ENCODE results near the gene MYEOV.

The MYEOV gene

DNA sequence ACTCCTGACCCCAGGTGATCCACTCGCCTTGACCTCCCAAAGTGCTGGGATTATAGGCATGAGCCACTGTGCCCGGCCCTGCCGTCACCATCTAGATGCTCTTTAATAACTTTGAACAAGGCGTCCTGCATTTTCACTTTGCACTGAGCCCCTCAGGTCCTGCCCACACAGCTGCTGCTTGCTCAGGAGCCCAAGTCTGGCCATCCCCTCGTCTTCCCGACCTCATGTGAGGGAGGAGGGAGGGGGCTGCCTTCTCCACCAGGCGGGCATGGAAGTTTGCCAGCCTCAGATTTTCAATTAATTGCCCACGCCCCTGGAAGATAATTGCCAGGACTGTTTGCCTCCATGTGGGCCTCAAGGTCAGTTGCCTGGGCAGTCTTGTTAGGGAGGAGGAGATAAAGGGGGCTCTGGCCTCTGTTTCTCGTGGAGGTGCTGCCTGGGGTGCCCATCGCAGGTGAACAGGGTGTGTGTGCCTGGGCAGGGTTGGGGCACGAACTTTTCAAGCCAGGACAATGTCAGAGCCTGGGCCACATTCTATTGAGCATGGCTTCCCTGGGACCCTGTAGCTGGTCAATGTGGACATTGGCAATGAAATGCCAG lies 27.9 kb upstream of the MYEOV start:
- DNase-seq (ENCODE audit: low read depth) = no peak

DNA sequence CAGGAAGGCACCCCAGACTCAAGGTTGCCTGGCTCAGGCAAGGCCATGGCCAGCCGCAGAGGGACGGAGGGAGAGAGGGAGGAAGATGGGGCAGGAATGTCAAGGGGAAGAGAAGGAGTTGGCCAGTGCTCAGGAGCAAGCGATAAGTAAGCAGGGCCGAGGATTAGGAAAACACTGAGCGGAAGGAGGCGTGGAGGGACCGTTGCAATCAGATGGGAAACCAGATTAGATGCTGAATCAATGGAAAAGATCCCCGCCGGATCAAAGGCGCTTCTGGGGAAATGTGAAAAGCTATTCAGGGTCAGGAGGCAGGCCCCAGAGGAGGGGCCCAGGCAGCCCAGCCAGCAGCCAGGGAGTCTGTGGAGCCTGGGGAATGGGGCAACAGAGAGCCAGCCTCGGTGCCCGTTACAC lies 26.6 kb upstream of the MYEOV start:
- DNase-seq (ENCODE audit: low read depth) = no peak

DNA sequence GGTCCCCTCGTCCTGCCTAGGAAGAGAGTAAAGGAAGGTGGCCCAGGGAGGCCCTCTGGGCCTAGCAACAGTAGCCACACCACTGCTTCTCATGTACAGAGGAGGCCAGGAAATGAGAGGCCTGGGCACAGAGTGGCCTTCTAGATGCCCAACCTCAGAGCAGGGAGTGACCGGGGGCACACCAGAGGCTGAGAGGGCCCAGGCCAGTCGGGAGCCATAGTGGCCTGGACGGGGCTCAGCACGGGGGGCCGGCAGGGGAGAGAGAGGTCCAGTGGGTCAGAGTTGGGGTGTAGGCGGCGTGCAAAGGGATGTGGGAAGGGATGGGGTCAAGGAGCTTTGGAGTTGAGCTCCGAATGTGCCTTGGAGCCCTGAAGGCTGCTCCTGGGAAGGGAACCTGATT lies 25.0 kb upstream of the MYEOV start:
- no peak for DNase-seq (ENCODE audit: low read depth)

DNA sequence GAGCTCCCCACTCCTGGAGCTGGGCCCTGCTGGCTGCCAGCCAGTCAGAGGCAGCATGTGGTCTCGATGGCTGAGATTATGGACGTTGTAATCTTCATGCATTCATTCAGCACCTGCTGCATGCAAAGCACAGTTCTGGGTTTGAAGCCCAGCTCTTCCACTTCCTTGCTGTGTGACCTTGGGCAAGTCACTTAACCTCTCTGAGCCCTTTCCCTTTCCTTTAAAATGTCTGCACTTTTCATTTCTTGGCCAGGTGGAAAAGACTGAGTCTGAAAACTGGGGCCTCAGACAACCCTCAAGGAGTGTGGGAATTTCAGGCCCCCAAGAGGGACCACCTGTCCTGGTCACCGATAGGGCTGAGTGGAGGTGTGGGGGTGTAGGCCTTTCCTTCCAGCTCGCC lies 24.6 kb upstream of the MYEOV start:
- no peak for DNase-seq (ENCODE audit: low read depth)

DNA sequence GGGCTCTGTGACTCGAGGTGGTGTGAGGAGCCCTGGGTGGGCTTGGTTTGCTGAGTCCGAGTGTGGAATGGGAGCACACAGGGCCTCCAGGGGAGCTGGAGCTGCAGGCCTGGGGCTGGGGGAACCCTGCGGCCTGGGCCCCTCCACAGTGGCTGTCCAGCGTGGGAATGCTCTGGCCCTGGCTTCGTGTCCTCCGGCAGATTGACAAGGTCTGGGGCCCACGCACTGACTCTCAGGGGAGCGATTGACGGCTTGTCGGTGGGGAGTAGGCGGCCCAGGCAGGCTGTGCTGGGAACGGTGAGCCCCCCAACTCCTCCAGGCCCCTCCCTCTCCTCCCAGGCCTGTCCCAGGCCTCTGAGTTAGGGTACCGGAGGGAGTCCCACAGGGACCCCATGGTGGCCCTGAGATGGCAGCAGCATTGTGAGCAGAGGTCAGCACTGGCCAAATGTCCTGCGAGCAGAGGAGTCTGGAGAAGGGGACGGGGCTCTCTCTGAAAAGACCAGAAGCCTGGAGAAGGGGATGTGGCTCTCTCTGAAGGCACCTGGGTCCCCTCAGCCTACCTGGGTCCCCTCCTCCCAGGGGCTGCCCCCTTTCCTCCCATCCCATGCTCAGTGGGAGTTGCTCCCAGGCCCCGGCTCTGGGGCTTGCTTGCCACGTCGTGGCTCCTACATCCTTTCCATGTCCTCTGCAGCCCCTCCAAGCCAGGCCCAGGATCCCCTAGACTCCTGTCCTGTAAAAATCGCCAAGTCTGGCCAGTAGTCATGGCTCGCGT lies 23.8 kb upstream of the MYEOV start:
- no peak for DNase-seq (ENCODE audit: low read depth)

DNA sequence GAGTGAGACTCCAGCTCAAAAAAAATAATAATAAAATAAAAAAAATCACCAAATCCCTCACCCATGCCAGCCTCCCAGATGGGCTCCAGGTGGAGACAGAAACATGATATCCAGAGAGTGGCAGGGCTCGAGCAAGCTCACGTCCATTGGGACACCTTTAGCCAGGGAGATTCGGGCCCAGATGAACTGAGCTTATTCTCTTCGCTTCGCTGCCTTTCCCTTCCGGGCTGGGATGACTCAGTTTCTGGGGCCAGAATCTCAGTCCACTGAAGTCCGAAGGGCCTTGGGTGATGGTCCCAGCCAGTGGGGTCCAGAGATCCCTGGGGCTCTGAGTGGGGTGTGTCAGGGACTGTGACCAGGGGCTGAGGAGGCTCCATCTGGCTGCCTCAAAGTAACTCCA lies 23.0 kb upstream of the MYEOV start:
- DNase-seq (ENCODE audit: low read depth) = no peak

DNA sequence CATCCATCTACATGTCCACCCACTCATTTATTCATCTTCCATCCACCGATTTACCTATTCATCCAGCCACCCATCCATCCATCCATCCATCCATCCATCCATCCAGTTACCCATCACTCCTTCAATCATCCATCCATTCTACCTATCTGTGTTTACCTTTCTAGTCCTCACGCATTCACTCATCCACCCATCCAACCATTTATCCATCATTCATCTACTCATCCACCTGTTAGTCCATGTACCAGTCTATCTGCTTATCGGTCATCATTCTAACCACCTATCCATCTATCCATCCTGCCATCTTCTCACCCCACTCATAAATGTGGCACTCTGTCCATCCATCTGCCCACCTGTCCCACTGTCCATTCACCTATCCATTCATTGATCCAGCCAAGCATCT lies 21.9 kb upstream of the MYEOV start:
- no peak for DNase-seq (ENCODE audit: low read depth)

DNA sequence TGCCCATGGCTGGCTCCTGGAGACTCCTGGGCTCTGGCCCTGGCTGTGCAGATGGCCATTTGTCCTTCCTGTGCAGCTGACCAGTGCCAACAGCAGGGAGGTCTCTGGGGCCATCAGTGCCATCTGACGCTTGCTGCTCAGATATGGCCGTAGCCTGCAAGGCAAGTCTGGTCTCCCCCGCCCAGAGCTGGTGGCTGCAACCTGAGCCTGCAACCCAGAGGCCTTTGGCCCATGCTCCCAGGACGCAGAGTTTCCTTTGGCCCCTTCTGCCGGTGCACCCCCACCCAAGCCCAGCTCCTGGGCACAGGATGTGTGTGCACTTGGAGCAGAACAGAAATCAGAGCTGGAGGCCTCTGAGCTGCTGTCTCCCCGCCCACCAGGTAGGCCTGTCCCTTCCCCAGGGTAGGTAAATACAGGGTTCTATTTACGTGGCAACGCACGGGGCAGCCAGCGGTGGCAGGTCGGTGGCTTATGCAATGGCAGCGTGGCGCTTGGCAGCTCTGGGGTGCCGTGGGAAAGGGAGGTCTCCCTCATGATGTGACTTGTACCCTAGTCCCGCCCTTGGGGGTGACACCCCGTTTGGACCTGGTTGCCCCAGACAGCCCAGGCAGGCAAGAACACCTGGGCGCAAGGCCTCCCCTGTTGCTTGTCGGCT lies 21.0 kb upstream of the MYEOV start:
- DNase-seq (ENCODE audit: low read depth) = no peak

DNA sequence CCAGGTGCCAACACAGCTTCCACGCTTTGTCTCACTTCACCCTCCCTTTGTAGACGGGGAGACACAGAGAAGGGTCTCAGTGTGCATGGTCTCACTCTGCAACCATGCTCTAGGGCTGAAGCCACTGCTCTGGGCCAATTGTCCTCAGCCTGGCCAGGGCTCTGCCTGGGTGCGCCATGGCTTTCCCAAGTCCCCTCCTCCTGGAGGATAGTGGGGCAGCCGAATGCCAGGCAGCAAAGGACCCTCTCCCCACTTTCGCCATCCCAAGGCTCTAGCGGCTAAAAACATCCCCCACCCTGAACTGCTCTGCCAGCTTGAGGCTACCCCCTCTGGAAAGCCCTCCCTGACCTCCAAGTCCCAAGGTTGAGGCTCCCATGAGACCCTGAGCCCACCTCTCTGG lies 20.4 kb upstream of the MYEOV start:
- DNase-seq (ENCODE audit: low read depth) = no peak

DNA sequence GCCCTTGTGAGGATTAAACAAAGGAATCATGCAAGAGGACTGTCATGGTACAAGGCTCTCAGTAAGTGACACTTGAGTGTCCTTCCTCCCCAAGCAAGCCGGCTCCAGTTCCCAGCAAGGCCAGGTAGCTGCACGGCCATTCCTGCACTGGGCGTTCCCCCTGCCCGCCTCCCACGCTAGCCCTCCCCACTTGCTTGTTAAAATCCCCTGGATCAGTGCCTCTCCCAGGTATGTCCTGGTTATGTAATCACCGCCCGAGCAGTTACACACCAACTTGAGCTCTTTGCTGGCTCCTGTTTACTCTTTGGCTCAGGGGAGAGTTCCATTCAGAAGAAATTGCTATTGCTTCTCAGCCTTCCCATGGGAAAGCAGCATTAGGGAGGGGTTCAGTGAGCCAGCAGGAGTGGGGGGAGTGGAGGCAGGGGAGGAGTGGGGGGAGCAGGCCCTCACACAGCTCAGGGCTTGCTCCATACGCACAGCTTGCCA lies 19.4 kb upstream of the MYEOV start:
- DNase-seq (ENCODE audit: low read depth) = no peak

DNA sequence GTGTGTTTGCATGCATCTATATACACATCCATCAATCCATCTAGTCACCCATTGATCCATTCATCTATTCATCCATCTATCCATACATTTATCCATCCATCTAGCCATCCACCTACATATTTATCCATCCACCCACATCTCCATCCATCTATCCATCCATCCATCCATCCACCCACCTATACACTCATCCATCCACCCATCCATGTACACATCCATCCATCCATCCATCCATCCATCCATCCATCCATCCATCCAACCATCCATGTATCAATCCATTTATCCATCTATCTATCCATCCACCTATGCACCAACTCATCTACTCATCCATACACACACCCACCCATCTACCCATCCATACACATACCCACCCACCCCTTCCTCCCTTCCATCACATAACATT lies 18.8 kb upstream of the MYEOV start:
- no peak for DNase-seq (ENCODE audit: low read depth)

DNA sequence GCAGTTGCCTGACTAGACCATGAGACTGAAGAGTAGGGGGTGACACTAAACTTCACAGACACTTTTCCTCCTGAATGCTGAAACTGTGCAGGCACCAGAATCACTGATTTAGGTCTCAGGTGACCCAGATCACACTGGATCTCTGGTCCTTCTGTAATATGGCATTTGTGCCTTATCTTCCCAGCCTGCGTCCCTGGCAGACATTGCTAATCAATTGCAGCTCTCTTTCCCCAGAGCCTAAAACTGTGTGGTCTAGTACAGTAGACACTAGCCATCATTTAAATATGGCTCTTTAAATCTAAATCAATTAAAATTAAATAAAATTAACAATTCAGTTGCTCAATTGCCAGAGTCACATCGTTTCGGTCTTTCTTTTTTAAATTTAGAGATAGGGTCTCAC lies 17.8 kb upstream of the MYEOV start:
- DNase-seq (ENCODE audit: low read depth) = no peak

DNA sequence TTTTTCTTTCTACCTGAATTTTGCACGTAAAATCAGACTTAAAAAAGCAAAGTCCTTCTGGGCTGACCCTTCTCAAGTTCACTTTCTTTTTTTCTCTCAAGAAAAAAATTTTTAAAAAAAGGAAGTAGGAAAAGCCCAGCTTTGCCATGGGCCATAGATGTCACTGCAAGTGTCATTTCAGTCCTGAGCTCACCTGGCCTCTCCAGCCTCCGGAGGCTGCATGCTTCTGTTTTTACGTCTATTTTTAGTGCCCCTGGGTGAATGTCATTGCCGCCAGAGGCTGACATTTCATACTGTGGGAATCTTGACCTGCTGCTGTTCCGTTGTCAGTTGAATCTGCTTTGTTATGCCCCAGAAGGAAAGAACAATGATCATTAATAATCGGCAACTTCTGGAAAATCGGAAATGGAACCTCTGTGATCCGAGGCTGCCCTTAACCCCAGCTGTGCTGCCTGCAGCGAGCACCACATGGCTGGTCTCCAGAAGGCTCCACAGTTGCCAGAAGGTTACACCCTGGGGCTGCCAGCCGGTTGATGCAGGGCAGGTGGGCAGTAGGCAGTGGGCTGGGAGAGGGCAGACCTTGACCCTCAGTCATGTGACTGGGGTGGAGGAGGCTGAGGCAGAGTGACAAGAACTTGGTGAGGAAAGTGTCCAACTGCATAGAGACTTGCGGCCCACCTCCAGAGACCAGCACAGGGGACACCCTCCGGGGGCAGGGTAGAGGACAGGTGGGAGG lies 16.7 kb upstream of the MYEOV start:
- DNase-seq (ENCODE audit: low read depth) = no peak

DNA sequence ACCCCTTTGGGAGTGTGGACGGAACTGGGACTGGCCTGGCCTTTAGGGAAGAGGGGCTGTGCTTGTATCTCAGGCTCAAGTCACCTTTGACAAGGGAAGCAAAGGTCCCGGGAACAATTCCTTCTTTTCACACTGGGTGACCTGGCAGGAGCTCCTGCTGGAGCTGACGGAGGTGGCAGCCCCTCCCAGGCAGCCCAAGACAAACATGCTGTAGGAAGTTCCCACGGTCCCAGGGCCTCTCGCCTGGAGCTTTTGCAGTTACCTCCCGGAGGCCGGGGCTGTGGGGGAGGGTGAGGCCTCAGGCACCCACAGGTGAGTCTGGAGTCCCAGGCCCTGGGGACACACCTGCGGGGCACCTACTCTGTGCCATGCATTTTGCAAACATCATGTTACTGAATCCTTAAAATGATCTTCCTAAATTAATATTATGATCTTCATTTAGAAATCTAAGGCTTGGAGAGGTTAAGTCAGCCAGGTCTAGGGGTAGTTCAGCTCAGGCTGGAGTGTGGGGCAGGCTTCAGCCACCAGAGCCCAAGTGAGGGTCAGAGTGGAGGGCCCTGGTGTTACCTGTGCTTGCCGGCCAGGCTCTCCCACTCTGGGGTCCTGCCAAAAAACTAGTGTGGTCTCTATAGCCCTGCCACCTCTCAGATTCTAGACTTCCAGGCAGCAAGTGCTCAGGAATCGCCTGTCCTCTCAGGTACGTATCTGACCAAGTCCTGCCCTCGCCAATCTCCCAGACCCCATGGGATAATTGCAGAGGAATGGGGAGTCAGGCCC lies 15.7 kb upstream of the MYEOV start:
- DNase-seq (ENCODE audit: low read depth) = no peak

DNA sequence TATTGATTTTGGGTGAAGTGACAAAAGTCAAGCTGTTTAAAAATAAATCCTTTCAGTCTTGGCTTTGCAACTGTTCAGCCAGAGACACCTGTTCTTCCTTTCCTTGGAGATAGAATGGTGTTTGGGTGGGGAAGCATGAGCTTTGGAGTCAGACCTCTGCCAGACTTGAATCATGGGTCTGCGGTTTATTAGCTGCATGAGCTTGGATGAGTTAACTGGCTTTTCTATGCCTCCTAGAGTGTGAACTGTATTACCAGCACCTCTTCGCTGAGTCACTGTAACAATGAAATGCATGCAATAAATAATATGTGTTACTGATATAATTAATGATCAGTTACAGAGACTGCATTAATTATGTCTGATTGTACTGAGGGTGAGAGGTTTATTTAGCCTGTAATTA lies 13.5 kb upstream of the MYEOV start:
- DNase-seq (ENCODE audit: low read depth) = no peak

DNA sequence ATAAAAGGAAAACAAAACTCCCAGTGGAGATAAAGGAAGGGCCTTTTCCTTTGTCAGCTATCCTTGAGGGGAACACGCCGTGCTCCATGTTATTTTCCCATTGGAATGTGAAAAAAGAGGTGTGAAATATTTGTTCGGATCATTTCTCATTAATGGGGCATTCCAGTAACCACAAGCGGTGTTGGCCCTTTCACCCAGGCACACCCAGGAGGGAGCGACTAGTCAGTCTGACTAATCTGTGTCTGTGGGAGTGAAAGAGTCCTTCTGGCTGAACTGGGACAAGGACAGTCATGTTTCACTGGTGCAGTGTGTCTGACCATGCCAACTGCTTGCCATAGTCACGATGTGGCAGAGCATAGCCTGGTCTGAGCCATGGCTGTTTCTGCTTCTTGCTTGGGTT lies 13.0 kb upstream of the MYEOV start:
- DNase-seq (ENCODE audit: low read depth) = no peak

DNA sequence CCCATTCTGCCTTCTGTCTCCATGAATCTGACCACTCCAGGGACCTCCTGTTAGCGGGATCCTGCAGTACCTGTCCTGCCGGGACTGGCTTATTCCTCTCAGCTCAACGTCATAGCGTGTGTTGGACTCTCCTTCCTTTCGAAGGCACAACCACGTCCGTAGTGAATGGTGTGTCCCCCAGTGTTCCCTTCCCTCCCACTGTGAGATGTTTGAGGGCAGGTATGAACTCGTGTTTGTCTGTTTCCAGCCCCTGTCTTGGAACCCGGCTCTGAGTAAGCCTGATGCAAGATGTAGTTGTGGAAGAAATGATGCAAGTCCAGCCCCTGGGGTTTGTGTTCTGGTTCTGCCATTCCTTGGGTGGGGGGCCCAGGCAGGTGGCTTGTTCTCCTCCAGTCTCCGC lies 10.5 kb upstream of the MYEOV start:
- no peak for DNase-seq (ENCODE audit: low read depth)

DNA sequence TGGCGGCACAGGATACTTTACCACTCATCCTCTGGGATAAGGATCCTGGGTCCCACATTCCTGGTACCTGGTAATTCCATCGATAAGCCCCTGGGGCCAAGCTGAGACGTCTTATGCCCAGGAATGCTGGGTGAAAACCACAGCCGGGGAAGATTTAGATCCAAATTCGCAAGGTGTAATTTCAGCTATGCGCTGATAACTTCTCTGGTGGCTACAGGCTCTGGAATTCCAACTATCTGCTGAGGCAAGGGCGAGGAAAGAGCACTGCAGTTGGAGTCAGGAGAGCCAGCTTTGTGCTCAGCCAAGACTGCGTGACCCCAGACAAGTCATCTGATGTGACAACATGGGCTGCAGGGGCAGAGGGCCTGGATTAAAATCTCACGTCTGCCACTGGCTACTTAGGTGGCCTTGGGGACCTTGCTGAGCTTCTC lies 9.9 kb upstream of the MYEOV start:
- no peak for DNase-seq (ENCODE audit: low read depth)

DNA sequence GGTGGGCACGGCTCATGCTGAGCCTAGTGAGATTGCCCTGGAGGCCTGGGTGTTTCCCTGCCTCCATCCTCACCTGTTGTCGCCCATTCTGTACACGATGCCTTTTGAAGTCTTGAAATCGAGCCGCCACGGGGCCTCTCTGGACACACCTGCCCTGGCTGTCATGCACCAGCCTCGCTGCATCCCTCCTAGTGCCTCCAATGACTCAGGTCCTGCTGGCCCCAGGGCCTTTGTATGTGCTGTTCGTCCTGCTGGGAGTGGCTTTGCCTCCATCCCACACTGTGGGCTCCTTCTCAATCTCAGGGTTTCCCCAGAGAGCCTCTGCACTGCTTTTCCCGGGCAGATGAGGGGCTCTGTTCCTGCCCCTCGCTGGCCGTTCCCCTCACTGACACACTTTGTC lies 8.9 kb upstream of the MYEOV start:
- no peak for DNase-seq (ENCODE audit: low read depth)

DNA sequence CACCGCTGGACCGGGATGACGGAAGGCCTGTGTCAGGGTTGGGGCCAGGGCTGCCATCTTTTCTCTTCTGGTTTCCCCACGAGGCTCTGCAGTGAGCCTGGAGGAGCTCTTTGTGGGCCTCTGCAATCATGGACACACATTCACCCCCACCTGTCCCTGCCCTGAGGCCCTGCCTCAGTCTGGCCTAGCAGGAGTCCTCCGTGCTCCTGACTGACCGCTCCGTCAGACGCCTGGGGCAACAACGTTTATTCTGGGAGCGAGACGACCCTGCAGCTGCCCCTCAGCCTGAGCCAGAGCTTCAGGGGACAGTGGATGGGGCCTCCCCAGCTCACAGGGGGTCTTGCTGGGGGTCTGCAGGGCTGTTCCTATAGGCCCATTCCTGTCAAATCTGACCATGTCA lies 8.2 kb upstream of the MYEOV start:
- DNase-seq (ENCODE audit: low read depth) = no peak

DNA sequence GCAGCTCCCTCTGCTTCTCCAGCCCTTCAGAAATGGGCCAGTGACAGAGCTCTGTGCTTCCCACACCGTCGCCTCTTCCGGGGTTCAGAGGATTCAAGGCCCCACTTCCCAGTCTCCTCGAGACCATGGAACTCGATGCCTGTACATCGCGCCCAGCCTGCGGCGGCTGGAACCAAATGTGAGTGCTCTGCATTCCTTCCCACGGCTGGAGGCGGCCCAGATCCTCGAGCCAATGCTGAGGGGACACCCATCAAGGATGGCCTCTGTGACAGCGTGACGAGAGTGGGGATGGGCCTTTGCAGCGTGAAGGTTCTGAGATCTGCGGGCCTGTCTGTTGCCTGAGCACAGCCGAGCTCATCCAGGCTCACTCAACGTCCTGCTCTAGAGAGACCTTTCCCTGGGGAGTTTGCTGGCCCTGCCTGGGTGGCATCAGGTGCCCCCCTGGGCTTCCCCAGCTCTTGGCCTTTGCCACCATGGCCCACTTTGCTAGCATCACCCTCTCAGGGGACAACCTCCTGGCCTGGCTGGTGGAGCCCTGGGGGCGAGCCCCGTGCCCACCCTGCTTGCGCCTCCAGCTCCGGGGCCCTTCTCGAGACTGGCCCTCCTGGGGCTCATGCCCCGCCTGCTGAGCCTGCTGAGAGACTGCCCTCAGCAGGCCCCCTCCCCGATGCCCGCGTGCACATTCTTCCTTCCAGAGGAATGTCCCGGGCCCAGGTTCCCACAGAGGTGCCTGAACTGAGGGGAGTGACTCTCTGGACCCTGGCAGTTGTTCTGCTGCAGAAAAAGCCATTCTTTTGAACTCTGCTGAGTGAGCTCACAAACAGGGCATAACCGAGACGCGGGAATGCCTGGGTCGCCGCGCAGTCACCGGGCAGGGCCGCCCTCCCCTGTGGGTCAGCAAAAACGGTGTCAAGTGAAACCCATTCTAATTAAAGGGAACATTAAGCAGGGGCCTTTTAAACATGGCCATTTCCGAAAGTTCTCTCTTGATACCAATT lies 7.3 kb upstream of the MYEOV start:
- DNase-seq (ENCODE audit: low read depth) = no peak
